ENCODE measurements around the gene SLC16A11. TPM values are rescaled to one million over a fixed set of nuclear protein-coding genes. Genes with fewer than 3 reads are reported as not detected.

SLC16A11 gene
- total RNA-seq, 4 donors from 2014 or later = 0.31 to 0.78 TPM; not detected in 2

GRCh38 chr17:7001318-7001961 lies 42.5 kb downstream of the SLC16A11 start:
- in situ Hi-C loops (cut with MboI; ENCODE audit: low sequenced_read_pairs in 4 of 4) = loop anchor here (5.0 to 25.0 kb wide), 3 partner anchors 89 to 364 kb away; partner anchors contain the start of genes C17orf100 (in 3 of the 4), MED31 (in 3 of the 4), KIAA0753 (in 1 of the 4) and TXNDC17 (in 1 of the 4)
- H3K27me3 ChIP-seq = peaks cover 0 to 7% (median 2%) of the 10 kb centered on the region in 3 donors
- no peak overlapping the region for H3K4me3 ChIP-seq
- ATAC-seq (no peak), DNase-seq (no peak)
- H3K9me3 ChIP-seq = no peaks in the 10 kb centered on the region
- H3K36me3 ChIP-seq = peaks cover 0 to 33% of the 10 kb centered on the region in 2 donors
- no peaks in the 10 kb centered on the region for H3K4me1 ChIP-seq
- no peak overlapping the region for H3K27ac ChIP-seq
- intact Hi-C loops (cut with DNase I; ENCODE audit: low total_unique reads) = no loop called here
- TF ChIP-seq, protein P1, sequence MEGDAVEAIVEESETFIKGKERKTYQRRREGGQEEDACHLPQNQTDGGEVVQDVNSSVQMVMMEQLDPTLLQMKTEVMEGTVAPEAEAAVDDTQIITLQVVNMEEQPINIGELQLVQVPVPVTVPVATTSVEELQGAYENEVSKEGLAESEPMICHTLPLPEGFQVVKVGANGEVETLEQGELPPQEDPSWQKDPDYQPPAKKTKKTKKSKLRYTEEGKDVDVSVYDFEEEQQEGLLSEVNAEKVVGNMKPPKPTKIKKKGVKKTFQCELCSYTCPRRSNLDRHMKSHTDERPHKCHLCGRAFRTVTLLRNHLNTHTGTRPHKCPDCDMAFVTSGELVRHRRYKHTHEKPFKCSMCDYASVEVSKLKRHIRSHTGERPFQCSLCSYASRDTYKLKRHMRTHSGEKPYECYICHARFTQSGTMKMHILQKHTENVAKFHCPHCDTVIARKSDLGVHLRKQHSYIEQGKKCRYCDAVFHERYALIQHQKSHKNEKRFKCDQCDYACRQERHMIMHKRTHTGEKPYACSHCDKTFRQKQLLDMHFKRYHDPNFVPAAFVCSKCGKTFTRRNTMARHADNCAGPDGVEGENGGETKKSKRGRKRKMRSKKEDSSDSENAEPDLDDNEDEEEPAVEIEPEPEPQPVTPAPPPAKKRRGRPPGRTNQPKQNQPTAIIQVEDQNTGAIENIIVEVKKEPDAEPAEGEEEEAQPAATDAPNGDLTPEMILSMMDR (IDR thresholded peaks at IDR 0.05 in 4 of 5, conservative IDR thresholded peaks at IDR 0.05 in 1 of 5) = peak in 4 of 5 experiments; percentile 7 to 39 (median 20)
- TF ChIP-seq POLR2A (IDR thresholded peaks at IDR 0.05) = no peak

GRCh38 chr17:6998855-6999508 lies 44.9 kb downstream of the SLC16A11 start:
- no peak for TF ChIP-seq POLR2A (IDR thresholded peaks at IDR 0.05)
- TF ChIP-seq, protein P1 (IDR thresholded peaks at IDR 0.05 in 4 of 5, conservative IDR thresholded peaks at IDR 0.05 in 1 of 5) = no peak
- DNase-seq (no peak), ATAC-seq (no peak)
- in situ Hi-C loops (cut with MboI; ENCODE audit: low sequenced_read_pairs in 4 of 4) = no loop called here
- Histone ChIP-seq H3K4me3 (no peak overlapping the region), H3K27me3 (peaks cover 0 to 15% (median 8%) of the 10 kb centered on the region in 3 donors), H3K27ac (no peak overlapping the region), H3K9me3 (no peaks in the 10 kb centered on the region), H3K4me1 (no peaks in the 10 kb centered on the region), H3K36me3 (peaks cover 0 to 33% of the 10 kb centered on the region in 2 donors)
- intact Hi-C loops (cut with DNase I; ENCODE audit: low total_unique reads) = no loop called here

DNA sequence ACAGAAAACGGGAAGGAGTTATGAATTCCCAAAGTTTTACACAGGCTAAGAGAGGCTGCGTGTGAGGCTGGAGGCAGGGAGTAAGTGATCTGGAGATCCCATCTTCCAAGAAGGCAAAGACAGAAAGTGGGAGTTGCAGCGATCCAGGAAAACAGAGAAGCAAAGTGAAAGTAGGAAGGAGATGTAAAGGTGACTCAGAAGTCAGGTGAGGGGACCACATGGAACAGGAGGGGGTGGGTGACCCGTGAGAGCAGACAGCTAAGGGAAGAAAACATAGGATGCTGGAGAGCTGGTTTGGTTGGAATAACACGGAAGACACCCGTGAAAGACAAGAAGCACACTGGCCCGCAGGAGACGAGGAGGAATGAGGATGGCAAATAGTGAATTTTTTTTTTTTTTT lies 46.7 kb downstream of the SLC16A11 start:
- H3K27me3 ChIP-seq = peaks cover 0 to 15% (median 8%) of the 10 kb centered on the region in 3 donors
- intact Hi-C loops (cut with DNase I; ENCODE audit: low total_unique reads) (no loop called here), in situ Hi-C loops (cut with MboI; ENCODE audit: low sequenced_read_pairs in 4 of 4) (no loop called here)
- H3K27ac ChIP-seq = no peak overlapping the region
- H3K4me1 ChIP-seq = no peaks in the 10 kb centered on the region
- ATAC-seq = no peak
- no peak for TF ChIP-seq POLR2A (IDR thresholded peaks at IDR 0.05)
- TF ChIP-seq, protein P1 (IDR thresholded peaks at IDR 0.05 in 4 of 5, conservative IDR thresholded peaks at IDR 0.05 in 1 of 5) = no peak
- DNase-seq = no peak
- H3K36me3 ChIP-seq = peaks cover 0 to 28% of the 10 kb centered on the region in 2 donors
- no peaks in the 10 kb centered on the region for H3K9me3 ChIP-seq
- H3K4me3 ChIP-seq = no peak overlapping the region

GRCh38 chr17:6996256-6997011 lies 47.5 kb downstream of the SLC16A11 start:
- intact Hi-C loops (cut with DNase I; ENCODE audit: low total_unique reads) (no loop called here), in situ Hi-C loops (cut with MboI; ENCODE audit: low sequenced_read_pairs in 4 of 4) (no loop called here)
- TF ChIP-seq POLR2A (IDR thresholded peaks at IDR 0.05) = no peak
- TF ChIP-seq, protein P1 (IDR thresholded peaks at IDR 0.05 in 4 of 5, conservative IDR thresholded peaks at IDR 0.05 in 1 of 5) = no peak
- no peak overlapping the region for H3K27ac ChIP-seq
- no peaks in the 10 kb centered on the region for H3K4me1 ChIP-seq
- no peak for DNase-seq
- peaks cover 0 to 21% of the 10 kb centered on the region in 2 donors for H3K36me3 ChIP-seq
- no peaks in the 10 kb centered on the region for H3K9me3 ChIP-seq
- peaks cover 0 to 15% (median 8%) of the 10 kb centered on the region in 3 donors for H3K27me3 ChIP-seq
- no peak for ATAC-seq
- peak overlapping the region in 3 of 4 donors; percentile 27 to 30 (median 29) for H3K4me3 ChIP-seq
